Mucosa of stomach (tissue), 1 donor: ENCODE data around the gene NKX2-3.

Experiments
- H3K27me3 ChIP-seq: one replicate; pipeline ENCODE4 v1.7.0; 2013; ENCODE audit warnings: mild to moderate bottlenecking, low read length; ENCODE audit not compliant: control insufficient read depth, insufficient read depth
- H3K36me3 ChIP-seq: one replicate; pipeline ENCODE4 v1.7.0; 2013; ENCODE audit warnings: low read length; ENCODE audit not compliant: control insufficient read depth, insufficient read depth
- H3K4me1 ChIP-seq: one replicate; pipeline ENCODE4 v1.7.0; 2013; ENCODE audit warnings: mild to moderate bottlenecking, low read length; ENCODE audit not compliant: control insufficient read depth, insufficient read depth
- H3K4me3 ChIP-seq: one replicate; pipeline ENCODE4 v1.7.0; 2013; ENCODE audit warnings: low read length
- H3K9ac ChIP-seq: one replicate; pipeline ENCODE4 v1.7.0; 2013; ENCODE audit warnings: mild to moderate bottlenecking, low read length, moderate library complexity
- H3K9me3 ChIP-seq: one replicate; pipeline ENCODE4 v1.7.0; 2013; ENCODE audit warnings: mild to moderate bottlenecking, low read length, moderate library complexity; ENCODE audit not compliant: control insufficient read depth
- donor health status: Pancreatic carcinoma.

The NKX2-3 gene

DNA sequence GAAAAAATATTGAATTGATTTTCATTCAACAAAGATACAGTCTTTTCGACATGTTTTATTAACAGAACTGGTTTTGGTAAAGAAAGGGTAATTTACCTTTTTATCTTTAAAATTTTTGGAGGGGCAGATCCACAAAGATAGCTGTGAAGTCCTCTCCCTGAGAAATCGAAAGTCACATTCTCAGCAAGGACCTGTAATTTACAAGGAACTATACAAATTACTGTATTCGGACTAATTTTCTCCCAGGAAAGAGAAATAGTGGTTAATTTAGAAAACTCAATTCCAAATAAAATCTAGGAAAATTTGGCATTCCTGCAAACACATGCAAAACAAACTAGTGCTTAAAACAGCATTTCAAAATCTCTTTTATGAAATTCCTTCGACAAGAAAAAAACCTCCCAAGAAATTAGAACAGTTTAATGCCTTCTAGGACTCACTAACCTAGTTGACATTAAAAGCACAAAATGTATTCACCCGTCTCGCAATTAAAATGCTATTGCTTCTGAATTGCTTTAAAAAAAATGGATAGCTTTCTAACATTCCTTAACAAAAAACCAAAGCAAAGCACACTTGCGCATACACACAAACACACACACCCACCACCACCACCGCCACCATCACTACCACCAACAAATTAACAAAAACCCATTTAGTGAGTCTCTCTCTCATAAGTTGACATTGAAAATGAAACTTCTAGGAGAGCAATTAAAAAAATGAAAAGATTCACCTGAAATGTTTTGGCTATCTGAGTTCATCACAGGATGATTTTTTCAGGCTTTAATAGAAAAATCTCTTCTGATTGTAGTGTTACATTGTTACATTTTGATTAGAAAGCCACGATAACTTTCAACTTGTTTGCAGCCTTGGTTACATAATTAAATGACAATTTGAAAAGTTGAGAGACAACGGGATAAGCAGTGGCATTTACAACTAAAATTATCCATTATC, 4.0 kb upstream of the NKX2-3 start:
- Histone ChIP-seq H3K9me3 (no peaks in the 10 kb centered on the region), H3K36me3 (no peaks in the 10 kb centered on the region), H3K27me3 (peaks cover 98% of the 10 kb centered on the region), H3K9ac (no peak overlapping the region), H3K4me1 (peaks cover 9% of the 10 kb centered on the region), H3K4me3 (no peak overlapping the region)

DNA sequence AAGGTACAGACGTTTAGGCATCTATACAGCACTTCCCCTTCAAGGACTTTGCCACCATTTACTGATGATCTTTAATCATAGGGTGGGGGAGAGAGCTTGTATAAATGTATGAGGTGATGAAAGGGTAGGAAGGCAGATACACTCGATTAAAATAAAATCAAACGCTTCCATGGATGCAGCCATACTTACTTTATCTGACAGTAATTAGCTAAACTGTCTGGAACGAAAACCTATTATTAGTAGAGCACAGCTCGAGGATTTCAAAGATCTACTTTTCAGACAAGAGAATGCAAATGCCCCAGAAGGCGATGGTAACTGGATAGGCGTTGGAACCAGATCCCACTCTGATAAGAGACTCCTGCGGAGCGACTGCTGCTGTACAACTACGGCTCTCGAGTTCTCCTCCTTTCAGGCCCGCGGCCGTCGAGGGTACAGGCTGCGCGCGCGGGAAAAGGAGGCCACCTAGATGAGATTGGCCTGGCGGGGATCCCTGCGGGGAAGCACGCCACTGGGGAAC, 3.1 kb upstream of the NKX2-3 start:
- H3K4me1 ChIP-seq: peaks cover 10% of the 10 kb centered on the region
- no peak overlapping the region for H3K4me3 ChIP-seq
- H3K9me3 ChIP-seq: no peaks in the 10 kb centered on the region
- H3K9ac ChIP-seq: no peak overlapping the region
- no peaks in the 10 kb centered on the region for H3K36me3 ChIP-seq
- H3K27me3 ChIP-seq: peaks cover 98% of the 10 kb centered on the region

- Histone ChIP-seq H3K4me3 (no peak overlapping the region), H3K9me3 (no peaks in the 10 kb centered on the region), H3K4me1 (peaks cover 16% of the 10 kb centered on the region), H3K27me3 (peaks cover 96% of the 10 kb centered on the region), H3K36me3 (no peaks in the 10 kb centered on the region), H3K9ac (no peak overlapping the region)
Observed at GRCh38 chr10:99530108-99531025, 2.4 kb upstream of the NKX2-3 start.

GRCh38 chr10:99531026-99531695, 1.6 kb upstream of the NKX2-3 start:
- Histone ChIP-seq H3K4me3 (no peak overlapping the region), H3K9ac (no peak overlapping the region), H3K27me3 (peaks cover 98% of the 10 kb centered on the region), H3K36me3 (no peaks in the 10 kb centered on the region), H3K4me1 (peaks cover 23% of the 10 kb centered on the region), H3K9me3 (no peaks in the 10 kb centered on the region)

DNA sequence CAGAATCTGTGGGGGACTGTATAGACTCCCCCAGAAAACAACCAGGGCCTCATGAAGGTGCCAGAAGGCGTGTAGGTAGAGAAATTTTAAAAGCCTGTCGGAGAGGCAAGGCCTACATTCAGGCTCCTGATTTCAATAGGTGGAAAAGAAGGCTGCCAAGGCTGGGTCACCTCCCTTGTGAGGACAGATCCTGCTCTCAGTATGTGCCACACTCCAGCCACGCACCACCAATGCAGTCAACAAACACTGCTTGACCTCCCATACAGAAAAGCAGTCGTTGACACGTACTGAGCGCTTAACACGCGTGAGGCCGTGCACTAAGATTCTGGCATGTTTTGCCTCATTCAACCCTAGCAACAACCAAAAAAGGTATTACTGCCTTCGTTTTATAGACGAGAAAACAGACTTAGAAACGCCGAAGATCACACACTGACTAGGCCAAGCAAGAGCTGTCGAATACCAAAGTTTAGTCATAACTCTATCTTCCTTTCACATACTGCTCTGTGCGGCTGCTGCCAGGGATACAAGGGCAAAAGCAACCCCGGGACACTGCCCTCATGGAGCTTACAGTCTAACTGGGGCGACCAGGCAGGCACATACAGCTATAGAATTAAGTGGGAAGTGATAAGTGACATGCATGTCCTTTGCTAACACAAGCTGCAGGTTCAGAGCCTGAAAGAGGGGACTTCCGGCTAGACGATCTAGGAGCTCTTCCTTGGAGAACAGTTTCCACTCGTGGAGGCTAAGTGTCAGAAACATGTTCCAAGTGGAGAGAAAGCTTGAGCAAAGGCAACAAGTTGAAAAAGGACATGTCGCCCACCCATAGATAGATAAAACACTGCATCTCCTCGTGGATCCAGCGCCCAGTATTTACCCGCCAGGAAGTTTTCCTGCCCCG, 797 bp upstream of the NKX2-3 start:
- no peak overlapping the region for H3K9ac ChIP-seq
- peaks cover 30% of the 10 kb centered on the region for H3K4me1 ChIP-seq
- no peak overlapping the region for H3K4me3 ChIP-seq
- no peaks in the 10 kb centered on the region for H3K9me3 ChIP-seq
- peaks cover 98% of the 10 kb centered on the region for H3K27me3 ChIP-seq
- no peaks in the 10 kb centered on the region for H3K36me3 ChIP-seq

GRCh38 chr10:99533496-99534449, 1.0 kb downstream of the NKX2-3 start:
- no peak overlapping the region for H3K4me3 ChIP-seq
- no peaks in the 10 kb centered on the region for H3K9me3 ChIP-seq
- no peak overlapping the region for H3K9ac ChIP-seq
- H3K36me3 ChIP-seq: no peaks in the 10 kb centered on the region
- peaks cover 97% of the 10 kb centered on the region for H3K27me3 ChIP-seq
- peaks cover 32% of the 10 kb centered on the region for H3K4me1 ChIP-seq

- no peak overlapping the region for H3K4me3 ChIP-seq
Observed at GRCh38 chr10:99534450-99534938, 1.8 kb downstream of the NKX2-3 start.

DNA sequence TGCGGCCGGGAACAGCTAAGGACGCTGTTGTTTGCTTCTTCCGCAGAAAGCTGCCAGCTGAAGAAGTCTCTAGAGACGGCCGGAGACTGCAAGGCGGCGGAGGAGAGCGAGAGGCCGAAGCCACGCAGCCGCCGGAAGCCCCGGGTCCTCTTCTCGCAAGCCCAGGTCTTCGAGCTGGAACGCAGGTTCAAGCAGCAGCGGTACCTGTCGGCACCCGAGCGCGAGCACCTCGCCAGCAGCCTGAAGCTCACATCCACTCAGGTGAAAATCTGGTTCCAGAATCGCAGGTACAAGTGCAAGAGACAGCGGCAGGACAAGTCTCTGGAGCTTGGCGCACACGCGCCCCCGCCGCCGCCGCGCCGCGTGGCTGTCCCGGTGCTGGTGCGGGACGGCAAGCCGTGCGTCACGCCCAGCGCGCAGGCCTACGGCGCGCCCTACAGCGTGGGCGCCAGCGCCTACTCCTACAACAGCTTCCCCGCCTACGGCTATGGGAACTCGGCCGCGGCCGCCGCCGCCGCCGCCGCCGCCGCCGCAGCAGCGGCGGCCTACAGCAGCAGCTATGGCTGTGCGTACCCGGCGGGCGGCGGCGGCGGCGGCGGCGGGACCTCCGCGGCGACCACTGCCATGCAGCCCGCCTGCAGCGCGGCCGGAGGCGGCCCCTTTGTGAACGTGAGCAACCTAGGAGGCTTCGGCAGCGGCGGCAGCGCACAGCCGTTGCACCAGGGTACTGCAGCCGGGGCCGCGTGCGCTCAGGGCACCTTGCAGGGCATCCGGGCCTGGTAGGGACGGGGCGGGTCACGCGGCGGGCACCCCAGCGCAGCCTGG, 2.4 kb downstream of the NKX2-3 start:
- Histone ChIP-seq H3K4me1 (peaks cover 32% of the 10 kb centered on the region), H3K36me3 (no peaks in the 10 kb centered on the region), H3K9ac (no peak overlapping the region), H3K4me3 (no peak overlapping the region), H3K9me3 (no peaks in the 10 kb centered on the region), H3K27me3 (peaks cover 97% of the 10 kb centered on the region)

More at GRCh38 chr10:99534450-99534938, 1.8 kb downstream of the NKX2-3 start:
- Histone ChIP-seq H3K4me1 (peaks cover 32% of the 10 kb centered on the region), H3K36me3 (no peaks in the 10 kb centered on the region), H3K9me3 (no peaks in the 10 kb centered on the region), H3K9ac (no peak overlapping the region), H3K27me3 (peaks cover 97% of the 10 kb centered on the region)

DNA sequence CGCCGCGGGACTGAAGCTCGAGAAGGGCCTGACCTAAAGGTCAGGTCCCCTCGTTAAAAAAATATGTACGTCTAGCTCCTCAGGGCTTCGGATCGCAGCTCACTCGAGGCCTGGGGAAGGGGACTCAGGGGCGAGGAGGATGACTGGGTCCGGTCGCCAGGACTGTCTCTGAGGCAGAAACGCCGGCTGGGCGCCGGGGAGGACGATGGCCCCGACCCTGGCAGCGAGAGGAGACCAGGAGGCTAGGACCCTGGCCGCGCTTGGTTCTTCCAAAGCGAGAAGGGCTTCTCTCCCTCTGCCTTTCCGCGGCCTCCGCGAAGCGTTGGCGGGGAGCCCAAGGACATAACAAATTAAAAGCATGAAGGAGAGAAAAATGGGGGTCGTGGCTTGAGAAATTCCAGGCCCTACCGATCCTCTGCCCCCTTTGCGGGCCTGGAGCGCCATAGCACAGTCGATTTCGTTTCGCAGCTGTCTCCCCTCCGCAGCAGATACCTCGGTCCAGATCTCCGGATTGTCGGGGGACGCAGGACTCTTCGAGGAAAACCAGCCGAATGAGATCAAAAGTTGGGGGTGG, 3.1 kb downstream of the NKX2-3 start:
- Histone ChIP-seq H3K27me3 (peaks cover 96% of the 10 kb centered on the region), H3K4me1 (peaks cover 28% of the 10 kb centered on the region), H3K4me3 (no peak overlapping the region)

More for the DNA sequence above, 3.1 kb downstream of the NKX2-3 start:
- Histone ChIP-seq H3K36me3 (no peaks in the 10 kb centered on the region), H3K9ac (no peak overlapping the region), H3K9me3 (no peaks in the 10 kb centered on the region)
